Ishikawa (cell line): ENCODE data around the gene PXN.

Source experiments
- CEBPB ChIP-seq: IDR thresholded peaks from 2 replicates; pipeline ENCODE4 v1.6.1; 2012
- CREB1 ChIP-seq: IDR thresholded peaks from 2 replicates; pipeline ENCODE4 v1.6.1; 2012; ENCODE audit warnings: low read depth
- EGR1 ChIP-seq: IDR thresholded peaks from 2 replicates; pipeline ENCODE4 v1.6.1; 2012
- EP300 ChIP-seq: IDR thresholded peaks from 2 replicates; pipeline ENCODE4 v1.6.1; 2012; ENCODE audit warnings: borderline replicate concordance
- FOXM1 ChIP-seq: IDR thresholded peaks from 2 replicates; pipeline ENCODE4 v1.6.1; 2012; ENCODE audit warnings: low read depth, borderline replicate concordance
- MAX ChIP-seq: IDR thresholded peaks from 2 replicates; pipeline ENCODE4 v1.6.1; 2012
- NFIC ChIP-seq: IDR thresholded peaks from 2 replicates; pipeline ENCODE4 v1.6.1; 2012
- RAD21 ChIP-seq: IDR thresholded peaks from 2 replicates; pipeline ENCODE4 v1.6.1; 2012; ENCODE audit warnings: low read depth
- REST ChIP-seq: IDR thresholded peaks from 2 replicates; pipeline ENCODE4 v1.6.1; 2012; ENCODE audit warnings: low read depth, mild to moderate bottlenecking
- TAF1 ChIP-seq: IDR thresholded peaks from 2 replicates; pipeline ENCODE4 v1.6.1; 2012; ENCODE audit warnings: low read depth, mild to moderate bottlenecking
- TCF12 ChIP-seq: IDR thresholded peaks from 2 replicates; pipeline ENCODE4 v1.6.1; 2012; ENCODE audit warnings: low read depth
- TEAD4 ChIP-seq: IDR thresholded peaks from 2 replicates; pipeline ENCODE4 v1.6.1; 2012
- USF1 ChIP-seq: IDR thresholded peaks from 2 replicates; pipeline ENCODE4 v1.6.1; 2012
- YY1 ChIP-seq: IDR thresholded peaks from 2 replicates; pipeline ENCODE4 v1.6.1; 2012; ENCODE audit warnings: low read depth
- ZBTB7A ChIP-seq: IDR thresholded peaks from 2 replicates; pipeline ENCODE4 v1.6.1; 2012; ENCODE audit warnings: low read depth

PXN gene

GRCh38 chr12:120254809-120255208 is 10.7 kb downstream of the PXN start:
- TF ChIP-seq TCF12 = no peak
- no peak for TF ChIP-seq FOXM1
- TF ChIP-seq CEBPB = no peak
- TF ChIP-seq NFIC = no peak
- no peak for TF ChIP-seq CREB1

- TF ChIP-seq TEAD4 (no peak), EGR1 (no peak), EP300 (no peak), CEBPB (no peak), MAX (no peak)
Observed at GRCh38 chr12:120252071-120252906, 13.2 kb downstream of the PXN start.

GRCh38 chr12:120249875-120250795 is 15.4 kb downstream of the PXN start:
- TF ChIP-seq TEAD4 (no peak), USF1 (no peak), EP300 (no peak), ZBTB7A (no peak), TCF12 (no peak), EGR1 (no peak), CREB1 (no peak), TAF1 (no peak)

- no peak for TF ChIP-seq REST
- TF ChIP-seq NFIC = no peak
- no peak for TF ChIP-seq MAX
- no peak for TF ChIP-seq TEAD4
- no peak for TF ChIP-seq EGR1
- TF ChIP-seq ZBTB7A = no peak
- TF ChIP-seq USF1 = no peak
- TF ChIP-seq FOXM1 = no peak
- no peak for TF ChIP-seq RAD21
Observed at GRCh38 chr12:120249266-120249874, 16.2 kb downstream of the PXN start.

- TF ChIP-seq EP300 (no peak), TCF12 (no peak), TAF1 (no peak), EGR1 (no peak), NFIC (no peak), FOXM1 (no peak), YY1 (no peak), USF1 (no peak), RAD21 (no peak)
Observed at GRCh38 chr12:120247621-120248030, 17.9 kb downstream of the PXN start.

- TF ChIP-seq YY1 = no peak
- no peak for TF ChIP-seq USF1
- no peak for TF ChIP-seq FOXM1
- no peak for TF ChIP-seq NFIC
- TF ChIP-seq TEAD4 = no peak
- no peak for TF ChIP-seq CEBPB
- no peak for TF ChIP-seq CREB1
- TF ChIP-seq REST = no peak
- no peak for TF ChIP-seq MAX
- no peak for TF ChIP-seq TAF1
- no peak for TF ChIP-seq TCF12
- no peak for TF ChIP-seq RAD21
- TF ChIP-seq EGR1 = no peak
- TF ChIP-seq EP300 = no peak
- TF ChIP-seq ZBTB7A = no peak
Observed at GRCh38 chr12:120247183-120247582, 18.3 kb downstream of the PXN start.
